Thyroid gland (tissue), 4 donors: ENCODE results near the gene CBARP. TPM values are rescaled to one million over a fixed set of nuclear protein-coding genes. Genes with fewer than 3 reads are reported as not detected.
A peak's percentile ranks its signal among the peaks of the same experiment; 100 is the strongest.

Source experiments
- DNase-seq, 2 donors: peaks; one replicate each; pipeline ENCODE4 v3.0.0-alpha.2; 2019
- H3K27ac ChIP-seq, 3 donors: fragments of 200-600 bp; sonication (generic); 1 replicate in 2 of 3; 2 replicates in 1 of 3; pipeline ENCODE4 v1.5.1; 2016 to 2019; ENCODE audit warnings: mild to moderate bottlenecking in 1 of 3, moderate library complexity in 1 of 3
- H3K27me3 ChIP-seq: fragments of 200-600 bp; sonication (generic); one replicate; pipeline ENCODE4 v1.5.1; 2019
- H3K36me3 ChIP-seq, 2 donors: fragments of 200-600 bp; sonication (generic); one replicate each; pipeline ENCODE4 v1.5.1; 2016 to 2019
- H3K4me1 ChIP-seq, 2 donors: fragments of 200-600 bp; sonication (generic); one replicate each; pipeline ENCODE4 v1.5.1; 2017 to 2019
- H3K4me3 ChIP-seq, 3 donors: fragments of 200-600 bp; sonication (generic); replicated peaks in 1 of 3; 1 replicate in 2 of 3; 2 replicates in 1 of 3; pipeline ENCODE4 v1.5.1; 2016; ENCODE audit warnings: mild to moderate bottlenecking in 1 of 3
- H3K9me3 ChIP-seq: fragments of 200-600 bp; sonication (generic); one replicate; pipeline ENCODE4 v1.5.1; 2017
- CTCF ChIP-seq, 6 experiments: fragments of 200-600 bp in 3 of 6; fragments of 450-650 bp in 3 of 6; sonication (generic) in 3 of 6; IDR thresholded peaks; one replicate each; pipeline ENCODE4 v1.5.1; 2016 to 2019; ENCODE audit warnings: antibody characterized with exemption in 6 of 6, mild to moderate bottlenecking in 2 of 6, inconsistent platforms in 1 of 6, moderate library complexity in 1 of 6
- POLR2A ChIP-seq, 2 donors: fragments of 450-650 bp; IDR thresholded peaks; one replicate each; pipeline ENCODE4 v1.6.1; 2017; ENCODE audit warnings: antibody characterized with exemption in 2 of 2, mild to moderate bottlenecking in 2 of 2, moderate library complexity in 1 of 2
- WGBS, 2 donors: methylation state at CpG; one replicate each; pipeline ENCODE4 v1.1.5; 2017; 5-methylcytosine and 5-hydroxymethylcytosine counted together
- intact Hi-C: fragments of 100-400 bp; cut with DNase I; formaldehyde crosslinking; loops from one replicate; pipeline ENCODE4 v1.15.1; 2023
- total RNA-seq, 4 donors: library from RNA; depleted of rRNA; stranded (reverse); fragments of >200 nt; gene quantifications; one replicate each; pipeline ENCODE4 v1.2.3, GENCODE V29; 2016

The CBARP gene
- total RNA-seq, 4 donors from 2014 or later: 0.73 to 3.2 (median 1.5) TPM

- WGBS, 2 donors: 81 to 92% methylated on average over 8 of the region's 8 CpGs
- TF ChIP-seq CTCF (IDR thresholded peaks at IDR 0.05) (no peak), POLR2A (IDR thresholded peaks at IDR 0.05) (no peak)
- Histone ChIP-seq H3K4me3 (no peak overlapping the region), H3K27ac (peak overlapping the region in 2 of 3 donors; percentile 96 to 97), H3K4me1 (peaks cover 38 to 85% of the 10 kb centered on the region in 2 donors), H3K27me3 (no peaks in the 10 kb centered on the region), H3K36me3 (peaks cover 40 to 53% of the 10 kb centered on the region in 2 donors), H3K9me3 (no peaks in the 10 kb centered on the region)
- no peak for DNase-seq
- intact Hi-C loops: no loop called here
Measured at GRCh38 chr19:1258163-1258492, 20.3 kb upstream of the CBARP start.

- Histone ChIP-seq H3K27ac (peak overlapping the region in 2 of 3 donors; percentile 96 to 97), H3K27me3 (no peaks in the 10 kb centered on the region), H3K4me3 (no peak overlapping the region), H3K36me3 (peaks cover 40 to 53% of the 10 kb centered on the region in 2 donors), H3K9me3 (no peaks in the 10 kb centered on the region), H3K4me1 (peaks cover 38 to 85% of the 10 kb centered on the region in 2 donors)
- 71 to 76% methylated on average over 23 of the region's 23 CpGs for WGBS, 2 donors
- no peak for TF ChIP-seq CTCF (IDR thresholded peaks at IDR 0.05)
- TF ChIP-seq POLR2A (IDR thresholded peaks at IDR 0.05): no peak
- intact Hi-C loops: no loop called here
- no peak for DNase-seq
Measured at GRCh38 chr19:1257475-1258162, 19.8 kb upstream of the CBARP start.

GRCh38 chr19:1256646-1257474 is 19.1 kb upstream of the CBARP start:
- Histone ChIP-seq H3K4me3 (no peak overlapping the region), H3K9me3 (no peaks in the 10 kb centered on the region), H3K36me3 (peaks cover 41 to 55% of the 10 kb centered on the region in 2 donors), H3K4me1 (peaks cover 37 to 85% of the 10 kb centered on the region in 2 donors), H3K27ac (peak overlapping the region in 1 of 3 donors; percentile 97), H3K27me3 (no peaks in the 10 kb centered on the region)
- 85 to 93% methylated on average over 22 to 37 of the region's 46 CpGs for WGBS, 2 donors
- no peak for DNase-seq
- no peak for TF ChIP-seq POLR2A (IDR thresholded peaks at IDR 0.05)
- TF ChIP-seq CTCF (IDR thresholded peaks at IDR 0.05): no peak
- intact Hi-C loops: no loop called here

- no peak for TF ChIP-seq CTCF (IDR thresholded peaks at IDR 0.05)
- TF ChIP-seq POLR2A (IDR thresholded peaks at IDR 0.05): no peak
- intact Hi-C loops: no loop called here
- peak overlapping the region in 2 of 3 donors; percentile 98 to 99 for H3K27ac ChIP-seq
- DNase-seq: no peak
- H3K36me3 ChIP-seq: peaks cover 50 to 65% of the 10 kb centered on the region in 2 donors
- no peak overlapping the region for H3K4me3 ChIP-seq
- peaks cover 39 to 86% of the 10 kb centered on the region in 2 donors for H3K4me1 ChIP-seq
- WGBS, 2 donors: 92 to 96% methylated on average over 40 to 41 of the region's 52 CpGs
- H3K9me3 ChIP-seq: no peaks in the 10 kb centered on the region
- H3K27me3 ChIP-seq: no peaks in the 10 kb centered on the region
Measured at GRCh38 chr19:1255186-1256161, 17.7 kb upstream of the CBARP start.
